HG03139 (cell line): Measurements from ENCODE around the gene PPP5C.
"Not testable (repeated sequence)": the region's sequence is repeated elsewhere in the genome, so short reads cannot be mapped to it uniquely, and the experiment has no call there.

Experiments
- ATAC-seq: cut with Tn5 transposase; IDR thresholded peaks from one replicate; pipeline ENCODE4 v1.9.1; 2021; ENCODE audit not compliant: unreplicated experiment

The PPP5C gene

GRCh38 chr19:46385636-46386035, 38.7 kb downstream of the PPP5C start:
- ATAC-seq: no peak

- no peak for ATAC-seq
Measured at GRCh38 chr19:46386151-46386550, 39.3 kb downstream of the PPP5C start.

GRCh38 chr19:46386996-46387712, 40.3 kb downstream of the PPP5C start:
- no peak for ATAC-seq

- no peak for ATAC-seq
Measured at GRCh38 chr19:46387713-46388130, 40.8 kb downstream of the PPP5C start.

GRCh38 chr19:46388311-46389095, 41.6 kb downstream of the PPP5C start:
- no peak for ATAC-seq

- ATAC-seq: no peak
Measured at GRCh38 chr19:46390121-46390858, 43.4 kb downstream of the PPP5C start.

- no peak for ATAC-seq
Measured at GRCh38 chr19:46390866-46391265, 44.0 kb downstream of the PPP5C start.

GRCh38 chr19:46391296-46392251, 44.7 kb downstream of the PPP5C start:
- ATAC-seq: no peak

- ATAC-seq: no peak
Measured at GRCh38 chr19:46392252-46392801, 45.4 kb downstream of the PPP5C start.

- no peak for ATAC-seq
Measured at GRCh38 chr19:46392837-46393236, 46.0 kb downstream of the PPP5C start.

- ATAC-seq: no peak
Measured at GRCh38 chr19:46393456-46394401, 46.8 kb downstream of the PPP5C start.

GRCh38 chr19:46394402-46394797, 47.5 kb downstream of the PPP5C start:
- no peak for ATAC-seq

- ATAC-seq: not testable (repeated sequence)
Measured at GRCh38 chr19:46397801-46398479, 51.1 kb downstream of the PPP5C start.

GRCh38 chr19:46402725-46403124, 55.8 kb downstream of the PPP5C start:
- no peak for ATAC-seq

- no peak for ATAC-seq
Measured at GRCh38 chr19:46404055-46404752, 57.3 kb downstream of the PPP5C start.

GRCh38 chr19:46404753-46405468, 58.0 kb downstream of the PPP5C start:
- ATAC-seq: no peak

- ATAC-seq: no peak
Measured at GRCh38 chr19:46406976-46407375, 60.1 kb downstream of the PPP5C start.
